CD4-positive, alpha-beta T cell treated with Interferon alpha-2 for 1 hour (primary cell): Measurements from ENCODE around the gene GALNT15.

Experiments used
- DNase-seq, 2 donors: peaks; one replicate each; pipeline ENCODE4 v3.0.0-alpha.2; 2020 to 2022

The GALNT15 gene

GRCh38 chr3:16189201-16189600 is 14.7 kb downstream of the GALNT15 start:
- no peak for DNase-seq

- no peak for DNase-seq
These were observed 16.2 kb downstream of the GALNT15 start for GRCh38 chr3:16190704-16191103.

DNA sequence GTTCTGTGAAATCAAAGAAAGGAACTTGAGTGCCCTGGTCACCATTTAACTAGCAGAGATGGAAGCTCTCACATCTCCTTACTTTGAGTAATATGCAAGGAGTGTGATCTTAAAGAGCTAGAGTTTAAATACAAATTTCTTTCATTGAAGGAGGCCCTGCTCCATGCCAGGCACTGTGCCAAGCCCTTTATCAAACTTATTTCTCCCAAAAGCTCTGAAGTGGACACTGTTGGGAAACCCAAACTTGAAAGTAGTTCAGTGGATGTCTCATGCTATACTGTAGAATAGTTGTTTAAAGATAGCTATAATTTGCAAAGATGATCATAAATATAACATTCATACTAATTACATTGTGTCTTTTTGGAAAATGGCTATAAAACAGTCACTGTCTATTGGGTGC is 17.1 kb downstream of the GALNT15 start:
- no peak for DNase-seq

GRCh38 chr3:16192176-16192811 is 17.8 kb downstream of the GALNT15 start:
- DNase-seq = no peak

GRCh38 chr3:16198427-16198826 is 23.9 kb downstream of the GALNT15 start:
- DNase-seq = no peak

GRCh38 chr3:16199769-16200168 is 25.3 kb downstream of the GALNT15 start:
- DNase-seq = no peak

GRCh38 chr3:16200411-16200810 is 25.9 kb downstream of the GALNT15 start:
- no peak for DNase-seq

DNA sequence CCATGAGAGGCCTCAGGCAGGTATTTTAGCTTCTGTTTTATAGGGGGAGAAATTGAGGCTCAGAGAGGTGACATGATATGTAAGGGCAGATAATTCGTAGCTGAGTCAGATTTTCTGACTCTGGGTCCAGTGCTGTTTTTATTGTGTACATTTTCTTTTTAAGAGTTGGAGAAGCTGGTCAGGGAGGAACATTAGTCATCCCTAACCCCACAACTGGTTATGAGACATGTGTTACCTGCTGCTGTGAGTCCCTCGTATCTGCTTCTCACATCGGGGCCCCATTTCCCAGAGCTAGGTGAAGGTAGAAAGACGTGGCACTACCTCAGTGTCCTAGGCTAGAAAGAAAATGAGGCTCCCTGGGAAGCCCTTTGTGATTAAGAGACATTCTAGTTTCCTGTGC is 28.6 kb downstream of the GALNT15 start:
- DNase-seq = no peak

GRCh38 chr3:16203671-16204629 is 29.5 kb downstream of the GALNT15 start:
- DNase-seq = no peak

DNA sequence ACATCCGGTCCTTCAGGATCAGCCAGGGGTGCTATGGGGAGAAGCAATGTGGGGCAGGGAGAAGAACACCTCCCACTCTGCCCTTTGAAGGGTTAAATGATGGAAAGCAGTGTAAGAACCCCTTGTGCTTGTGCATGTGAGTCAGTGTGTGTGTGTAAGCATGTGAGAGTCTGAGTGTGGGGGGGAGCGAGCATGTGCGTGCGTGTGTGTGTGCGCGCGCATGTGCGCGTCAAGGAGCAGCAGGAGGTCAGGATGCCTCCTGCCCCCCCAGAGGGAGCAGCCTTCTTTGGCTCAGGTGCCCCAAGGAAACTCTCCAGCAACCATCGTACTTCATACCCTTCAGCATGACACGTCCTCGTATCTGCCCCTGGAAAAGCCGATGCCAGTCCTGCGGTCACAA is 30.3 kb downstream of the GALNT15 start:
- DNase-seq = no peak

DNA sequence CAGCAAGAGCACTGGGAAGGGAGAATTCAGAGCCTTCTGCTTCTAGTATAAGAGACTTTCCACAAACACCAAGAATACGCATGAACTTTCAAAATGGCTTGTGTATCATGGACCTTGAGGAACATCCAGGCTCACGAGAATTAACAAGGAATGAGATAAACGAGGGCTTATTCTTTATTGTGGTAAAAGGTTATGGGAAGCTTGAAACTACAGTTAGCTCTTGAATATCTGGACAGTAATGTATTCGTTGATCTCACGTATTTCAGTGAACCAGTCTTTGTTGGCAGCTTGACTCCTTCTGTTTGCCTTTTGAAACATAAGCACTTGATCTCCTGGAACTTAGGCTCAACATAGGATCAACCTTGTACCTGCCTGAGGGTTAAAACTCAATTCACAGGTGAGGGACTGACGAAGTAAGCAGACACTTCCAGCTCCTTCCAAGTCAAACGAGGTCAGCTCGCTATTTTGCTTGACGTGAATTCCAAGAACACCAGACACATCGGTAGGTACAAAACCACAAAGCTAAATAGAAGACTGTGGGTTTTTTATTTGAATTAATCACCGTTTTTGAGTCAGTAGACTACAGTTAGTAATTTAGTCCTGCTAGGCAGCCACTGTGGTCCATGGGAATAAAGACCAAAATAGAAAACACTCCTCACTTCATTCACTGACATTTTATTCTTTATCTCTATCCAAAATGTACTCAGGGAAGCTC is 30.8 kb downstream of the GALNT15 start:
- DNase-seq = no peak

DNA sequence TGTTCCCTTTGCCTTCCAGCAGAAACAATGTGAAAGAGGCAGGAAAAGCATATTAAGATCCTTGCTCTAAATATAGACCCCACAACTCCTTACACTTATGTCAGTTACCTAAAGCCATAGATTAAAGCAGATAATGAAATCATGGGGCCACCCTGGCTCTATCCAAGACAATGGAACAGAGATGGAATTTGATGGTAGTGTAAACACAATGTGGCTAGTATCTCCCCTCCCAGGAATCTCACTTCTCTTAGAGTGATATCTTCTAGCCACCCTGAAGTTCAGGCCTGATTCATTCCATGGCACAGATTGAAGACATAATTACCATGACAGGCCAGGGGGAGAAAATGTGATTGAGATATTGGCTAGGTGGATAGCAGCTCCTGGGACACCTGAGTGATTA is 32.6 kb downstream of the GALNT15 start:
- no peak for DNase-seq

DNA sequence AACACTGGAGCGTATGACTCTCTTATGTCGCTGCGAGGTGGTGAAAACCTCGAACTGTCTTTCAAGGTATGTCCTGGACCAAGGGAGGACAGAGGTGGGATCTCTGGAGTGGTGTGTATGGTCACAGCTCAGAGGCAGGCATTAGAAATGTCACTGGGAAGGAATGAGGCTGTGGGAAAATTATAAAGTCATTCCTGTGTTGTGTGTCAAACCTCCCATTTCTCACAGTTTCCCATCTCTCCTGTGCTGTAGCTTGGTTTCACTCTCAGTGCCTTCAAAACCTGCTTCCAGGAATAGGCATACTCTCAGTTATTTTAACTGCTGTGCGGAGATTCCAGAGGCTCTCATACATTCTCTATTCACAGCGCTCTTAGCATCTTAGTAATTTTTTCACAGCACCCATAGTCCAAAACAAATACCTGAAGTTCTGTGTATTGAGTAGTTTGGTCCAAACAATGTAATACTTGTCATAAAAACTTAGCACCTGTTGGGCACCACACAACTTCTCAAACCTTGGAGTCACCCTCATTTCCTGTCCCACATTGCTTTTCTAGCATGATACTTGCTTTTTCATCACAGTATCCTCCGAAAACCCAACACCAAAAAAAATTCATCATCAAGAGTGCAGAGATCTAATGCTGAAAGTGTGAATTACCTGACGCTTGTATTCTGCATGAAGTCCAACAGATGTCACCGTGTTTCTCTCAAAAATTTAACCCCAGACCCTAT is 36.9 kb downstream of the GALNT15 start:
- no peak for DNase-seq

GRCh38 chr3:16214366-16214765 is 39.9 kb downstream of the GALNT15 start:
- no peak for DNase-seq

DNA sequence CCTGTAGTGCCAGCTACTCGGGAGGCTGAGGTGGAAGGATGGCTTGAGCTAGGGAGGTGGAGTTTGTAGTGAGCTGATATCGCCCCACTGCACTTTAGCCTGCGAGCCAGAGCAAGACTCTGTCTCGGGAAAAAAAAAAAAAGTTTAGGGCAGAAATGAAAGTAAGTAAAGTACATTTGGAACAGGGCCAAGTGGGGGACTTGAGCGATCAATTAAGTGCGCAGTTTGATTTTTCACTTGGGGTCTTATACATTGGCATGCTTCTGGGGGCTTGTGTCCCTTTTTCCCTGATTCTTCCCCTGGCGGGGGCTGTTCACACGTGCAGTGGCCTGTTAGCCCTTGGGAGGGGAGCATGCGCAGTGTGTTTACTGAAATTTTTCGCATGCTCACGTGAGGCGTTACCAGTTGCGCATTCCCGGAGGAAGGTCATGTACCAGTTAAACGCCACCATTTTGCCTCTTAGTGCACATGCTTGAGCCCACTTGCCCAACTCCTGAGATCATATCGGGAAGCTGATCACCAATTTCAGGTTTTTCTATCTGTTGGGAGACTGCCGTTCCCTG is 42.0 kb downstream of the GALNT15 start:
- no peak for DNase-seq

- DNase-seq = no peak
These were observed 45.3 kb downstream of the GALNT15 start for GRCh38 chr3:16219777-16220176.

DNA sequence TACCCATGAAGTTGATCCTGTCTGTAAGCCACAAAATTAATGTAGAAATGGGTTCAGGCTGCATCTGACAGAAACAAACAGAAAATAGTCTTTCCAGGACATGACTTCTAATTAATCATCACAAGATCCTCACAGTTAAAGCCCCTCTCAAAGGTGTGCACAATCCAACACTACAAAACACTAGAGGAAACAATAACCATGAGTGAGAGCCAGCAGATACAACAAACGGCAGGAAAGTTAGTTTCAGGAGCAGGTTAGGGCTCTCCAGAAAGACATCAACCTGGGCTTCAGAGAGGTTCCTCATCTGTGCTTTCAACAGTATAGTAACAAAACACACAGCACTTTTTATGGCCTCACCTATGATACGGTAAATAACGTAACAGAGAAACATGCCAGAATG is 47.5 kb downstream of the GALNT15 start:
- DNase-seq = no peak

DNA sequence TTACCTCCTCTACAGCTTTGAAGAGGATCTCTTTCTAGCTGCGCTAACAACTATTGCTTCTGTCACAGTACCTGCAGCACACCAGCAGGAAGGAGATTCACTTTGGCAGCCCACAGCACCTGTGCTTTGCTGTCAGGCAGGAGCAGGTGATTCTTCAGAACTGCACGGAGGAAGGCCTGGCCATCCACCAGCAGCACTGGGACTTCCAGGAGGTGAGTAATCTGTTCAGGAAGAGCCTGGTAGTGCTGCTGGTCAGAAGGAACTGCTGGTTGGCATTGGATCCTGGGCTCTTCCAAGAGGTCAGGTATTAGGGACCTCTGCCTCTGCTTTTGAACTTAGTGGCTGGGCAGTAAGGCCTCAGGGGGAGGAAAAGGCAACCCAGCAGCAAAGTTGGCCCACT is 48.1 kb downstream of the GALNT15 start:
- no peak for DNase-seq

DNA sequence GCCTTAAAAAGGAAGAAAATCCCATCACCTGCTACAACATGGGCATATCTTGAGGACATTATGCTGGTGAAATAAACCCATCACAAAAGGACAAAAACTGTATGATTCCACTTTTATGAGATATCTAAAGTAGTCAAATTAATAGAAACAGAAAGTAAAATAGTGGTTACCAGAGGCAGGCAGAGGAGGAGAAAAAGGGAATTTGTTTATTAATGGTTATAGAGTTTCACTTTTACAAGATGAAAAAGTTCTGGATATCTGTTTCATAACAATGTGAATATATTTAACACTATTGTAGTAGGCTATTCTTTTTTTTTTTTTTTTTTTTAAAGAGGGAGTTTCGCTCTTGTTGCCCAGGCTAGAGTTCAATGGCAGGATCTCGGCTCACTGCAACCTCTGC is 49.8 kb downstream of the GALNT15 start:
- no peak for DNase-seq

DNA sequence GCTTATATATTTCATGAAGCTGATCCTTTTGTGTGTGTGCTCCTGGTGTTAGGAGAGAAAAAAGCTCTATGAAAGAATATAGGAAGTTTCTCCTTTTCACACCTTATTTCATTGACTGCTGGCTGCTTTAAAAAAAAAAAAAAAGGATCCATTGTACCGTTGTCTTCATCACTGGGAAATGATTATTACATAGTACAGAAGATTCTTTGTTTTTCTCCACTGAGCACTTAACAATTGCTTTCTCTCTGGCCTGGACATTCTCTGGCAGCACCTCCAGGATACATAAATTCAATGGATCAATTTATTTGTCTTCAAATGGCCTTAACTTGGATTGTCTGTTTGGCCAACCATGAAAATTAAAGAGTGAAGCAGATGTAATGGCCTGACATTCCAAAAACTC is 53.1 kb downstream of the GALNT15 start:
- no peak for DNase-seq

GRCh38 chr3:16229681-16230080 is 55.2 kb downstream of the GALNT15 start:
- DNase-seq = no peak

DNA sequence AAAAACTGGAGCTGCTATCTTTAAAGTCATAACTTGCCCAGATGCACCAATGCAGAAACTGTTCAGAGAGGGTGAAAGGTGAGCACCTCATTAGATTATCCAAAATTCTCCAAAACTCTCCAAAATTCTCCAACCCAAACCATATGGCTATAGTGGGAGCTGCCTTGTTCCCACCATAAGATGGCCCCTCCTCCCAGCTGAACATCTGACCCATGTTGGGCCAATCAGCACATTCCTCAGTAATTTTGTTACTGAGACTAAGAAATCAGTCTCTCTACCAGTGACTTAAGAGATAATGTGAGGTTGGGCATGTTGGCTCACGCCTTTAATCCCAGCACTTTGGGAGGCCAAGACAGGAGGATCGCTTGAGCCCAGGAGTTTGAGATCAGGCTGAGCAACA is 57.5 kb downstream of the GALNT15 start:
- no peak for DNase-seq

DNA sequence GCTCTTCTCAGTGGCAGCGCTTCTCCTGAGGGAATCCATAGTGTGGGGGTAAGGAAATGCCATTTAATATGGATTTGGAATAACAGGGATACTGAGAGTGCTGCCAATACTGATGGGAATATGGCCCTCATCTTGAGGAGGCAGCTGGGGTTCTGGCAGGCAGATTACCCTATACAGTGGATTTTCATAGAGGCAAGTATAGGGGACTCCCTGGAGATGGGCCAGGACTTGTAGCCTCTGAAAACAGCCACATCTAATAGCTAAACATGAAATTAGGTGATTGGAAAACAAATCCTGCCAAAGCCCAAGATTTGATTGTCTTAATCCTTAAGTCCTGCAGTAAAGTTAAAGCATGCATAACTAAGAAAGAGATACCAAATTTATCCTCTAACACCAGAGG is 59.3 kb downstream of the GALNT15 start:
- DNase-seq = no peak
